Stimulated activated CD8-positive, alpha-beta memory T cell treated with anti-CD3 and anti-CD28 coated beads, Interleukin-15, amount 100 ng/mL, for 24 hours (primary cell): ENCODE results near the gene DNAH3.
"Not testable (repeated sequence)": the region's sequence is repeated elsewhere in the genome, so short reads cannot be mapped to it uniquely, and the experiment has no call there.

Experiments
- DNase-seq: peaks from one replicate; pipeline ENCODE4 v3.0.0-alpha.2; 2020; ENCODE audit warnings: low read depth

The DNAH3 gene

GRCh38 chr16:21167360-21167759 lies 16.7 kb upstream of the DNAH3 start:
- no peak for DNase-seq

GRCh38 chr16:21166561-21166961 lies 15.9 kb upstream of the DNAH3 start:
- DNase-seq = no peak

- DNase-seq = no peak
Measured at GRCh38 chr16:21164521-21165168, 14.0 kb upstream of the DNAH3 start.

GRCh38 chr16:21163576-21163975 lies 12.9 kb upstream of the DNAH3 start:
- no peak for DNase-seq

GRCh38 chr16:21162661-21163151 lies 12.1 kb upstream of the DNAH3 start:
- no peak for DNase-seq

- no peak for DNase-seq
Measured at GRCh38 chr16:21161211-21161610, 10.6 kb upstream of the DNAH3 start.

GRCh38 chr16:21160276-21160675 lies 9.6 kb upstream of the DNAH3 start:
- no peak for DNase-seq

GRCh38 chr16:21159281-21159951 lies 8.8 kb upstream of the DNAH3 start:
- DNase-seq = no peak

- peak; percentile 56 for DNase-seq
Measured at GRCh38 chr16:21158208-21159110, 7.8 kb upstream of the DNAH3 start, which contains the start of gene LDAF1. Gene LDAF1 (plus strand): TSS chr16:21158674. CDS start chr16:21161183, 2,509 bp downstream.

- no peak for DNase-seq
Measured at GRCh38 chr16:21157632-21158031, 7.0 kb upstream of the DNAH3 start.

- DNase-seq = no peak
Measured at GRCh38 chr16:21156767-21157467, 6.3 kb upstream of the DNAH3 start.

GRCh38 chr16:21156011-21156410 lies 5.4 kb upstream of the DNAH3 start:
- not testable (repeated sequence) for DNase-seq

- DNase-seq = not testable (repeated sequence)
Measured at GRCh38 chr16:21153124-21153729, 2.6 kb upstream of the DNAH3 start.

GRCh38 chr16:21152160-21153030 lies 1.7 kb upstream of the DNAH3 start:
- DNase-seq = not testable (repeated sequence)

- no peak for DNase-seq
Measured at GRCh38 chr16:21145738-21146137, 4.9 kb downstream of the DNAH3 start.

- no peak for DNase-seq
Measured at GRCh38 chr16:21134053-21134452, 16.6 kb downstream of the DNAH3 start.

GRCh38 chr16:21130811-21131210 lies 19.8 kb downstream of the DNAH3 start:
- DNase-seq = no peak

GRCh38 chr16:21128991-21129390 lies 21.7 kb downstream of the DNAH3 start:
- DNase-seq = no peak

- no peak for DNase-seq
Measured at GRCh38 chr16:21126518-21126917, 24.1 kb downstream of the DNAH3 start.

GRCh38 chr16:21125191-21125590 lies 25.5 kb downstream of the DNAH3 start:
- no peak for DNase-seq
